Adrenal gland (tissue), 12 donors: ENCODE results near the gene ADAMTS7. TPM values are rescaled to one million over a fixed set of nuclear protein-coding genes. Genes with fewer than 3 reads are reported as not detected.
"Not testable (repeated sequence)": the region's sequence is repeated elsewhere in the genome, so short reads cannot be mapped to it uniquely, and the experiment has no call there.

Experiments
- DNase-seq, 7 donors: peaks; one replicate each; pipeline ENCODE4 v3.0.0-alpha.2; 2019 to 2020
- H3K27ac ChIP-seq, 5 donors: fragments of 200-600 bp; sonication (generic) in 4 of 5; 1 replicate in 3 of 5; 2 replicates in 2 of 5; pipeline versions ENCODE4 v1.5.1 to v1.8.0; 2016 to 2020; ENCODE audit warnings: mild to moderate bottlenecking in 1 of 5
- H3K27me3 ChIP-seq: fragments of 200-600 bp; 2 replicates; pipeline ENCODE4 v1.8.0; 2021
- H3K36me3 ChIP-seq, 2 donors: fragments of 200-600 bp; replicated peaks in 1 of 2; 1 replicate in 1 of 2; 2 replicates in 1 of 2; pipeline versions ENCODE4 v1.5.1 to v1.8.0; 2018 to 2022
- H3K4me1 ChIP-seq, 2 donors: fragments of 200-600 bp; replicated peaks in 1 of 2; 1 replicate in 1 of 2; 2 replicates in 1 of 2; pipeline versions ENCODE4 v1.5.1 to v1.8.0; 2018 to 2021
- H3K4me3 ChIP-seq, 4 donors: fragments of 200-600 bp; sonication (generic) in 3 of 4; one replicate each; pipeline ENCODE4 v1.5.1; 2016 to 2018
- H3K9me3 ChIP-seq, 3 donors: fragments of 200-600 bp; sonication (generic) in 1 of 3; replicated peaks in 1 of 3; 1 replicate in 2 of 3; 2 replicates in 1 of 3; pipeline versions ENCODE4 v1.5.1 to v1.8.0; 2016 to 2021
- CTCF ChIP-seq, 6 experiments: fragments of 450-650 bp in 4 of 6; fragments of 200-600 bp in 2 of 6; sonication (generic) in 1 of 6; IDR thresholded peaks; 1 replicate in 5 of 6; 2 replicates in 1 of 6; pipeline versions ENCODE4 v1.5.1 to v1.8.0; 2016 to 2021; ENCODE audit warnings: antibody characterized with exemption in 6 of 6, mild to moderate bottlenecking in 2 of 6, moderate library complexity in 1 of 6
- POLR2A ChIP-seq, 2 donors: fragments of 450-650 bp; IDR thresholded peaks; one replicate each; pipeline ENCODE4 v1.6.1; 2017; ENCODE audit warnings: antibody characterized with exemption in 2 of 2, mild to moderate bottlenecking in 2 of 2, moderate library complexity in 1 of 2
- WGBS, 4 donors: extraction: QIAGEN DNeasy Blood & Tissue Kit in 2 of 4; methylation state at CpG; one replicate each; pipeline versions ENCODE4 v1.1.5 to v1.1.7; 2013 to 2017; 5-methylcytosine and 5-hydroxymethylcytosine counted together
- intact Hi-C, 2 donors: fragments of 100-400 bp; cut with DNase I; formaldehyde crosslinking; loops; one replicate each; pipeline versions ENCODE4 v1.14.1 to v1.15.0; 2022 to 2023
- polyA plus RNA-seq, 3 donors: library from polyadenylated mRNA; stranded (reverse); fragments of 200-250 nt in 2 of 3; fragments of 350-450 nt in 1 of 3; fragmentation: Illumina TruSeq in 1 of 3; extraction: RNeasy Lipid Tissue Mini Kit (QIAGEN cat#74804) in 1 of 3; gene quantifications; one replicate each; pipeline ENCODE4 v1.2.3, GENCODE V29; 2013 to 2014
- total RNA-seq, 9 donors: library from RNA; depleted of rRNA in 4 of 9; stranded (reverse); fragments of >200 nt in 4 of 9; fragments of 120-200 nt in 1 of 9; fragmentation: NEBNext Ultra II Directional in 1 of 9; extraction: Animal tissue kit (Norgen Biotek cat#: 25700) in 1 of 9; gene quantifications; one replicate each; pipeline versions ENCODE4 v1.1.0 to v1.2.4, GENCODE V29; 2013 to 2023
- donor health status: healthy with polysubstance abuse.
- donor health status: Bipolar disorder and iron deficiency.
- donor health status: DM: yes; HTN: yes; CAD: no.
- donor health status: DM: no; HTN: no; CAD: no.
- donor health status: DM: no; HTN: no; CAD: no.
- donor health status: DM: yes; HTN: yes; CAD: no.

ADAMTS7 gene
- total and polyA plus RNA-seq, 12 donors: 0.70 to 27.7 (median 10.0) TPM

GRCh38 chr15:78757636-78757905 lies 53.7 kb downstream of the ADAMTS7 start:
- 92 to 97% (median 97%) methylated on average over 10 of the region's 10 CpGs for WGBS, 4 donors
- Histone ChIP-seq H3K4me1 (peaks cover 23 to 30% of the 10 kb centered on the region in 2 donors), H3K4me3 (no peak overlapping the region), H3K9me3 (no peaks in the 10 kb centered on the region), H3K27ac (peak overlapping the region in 2 of 5 donors; percentile 82 to 84), H3K36me3 (no peaks in the 10 kb centered on the region), H3K27me3 (no peaks in the 10 kb centered on the region)
- intact Hi-C loops: no loop called here
- TF ChIP-seq CTCF (IDR thresholded peaks at IDR 0.05) (no peak), POLR2A (IDR thresholded peaks at IDR 0.05) (no peak)
- DNase-seq: no peak

GRCh38 chr15:78756781-78757635 lies 54.3 kb downstream of the ADAMTS7 start:
- intact Hi-C loops, H3K27me3 ChIP-seq, H3K9me3 ChIP-seq, H3K4me3 ChIP-seq, H3K36me3 ChIP-seq: not testable (repeated sequence)
- 25 to 66% (median 33%) methylated on average over 4 to 23 of the region's 25 CpGs for WGBS, 4 donors
- Histone ChIP-seq H3K27ac (peak overlapping the region in 4 of 5 donors; percentile 57 to 84 (median 78)), H3K4me1 (peaks cover 23 to 30% of the 10 kb centered on the region in 2 donors)
- DNase-seq: peak; percentile 61 to 91 (median 77)

GRCh38 chr15:78755900-78756591 lies 55.2 kb downstream of the ADAMTS7 start:
- peak; percentile 73 to 95 (median 91) for DNase-seq
- H3K4me3 ChIP-seq, H3K9me3 ChIP-seq, H3K36me3 ChIP-seq, intact Hi-C loops, H3K27me3 ChIP-seq: not testable (repeated sequence)
- Histone ChIP-seq H3K27ac (peak overlapping the region; percentile 46 to 84 (median 83)), H3K4me1 (peaks cover 23 to 28% of the 10 kb centered on the region in 2 donors)
- peak; percentile 19 to 52 (median 30) for TF ChIP-seq CTCF (IDR thresholded peaks at IDR 0.05)
- TF ChIP-seq POLR2A (IDR thresholded peaks at IDR 0.05): peak in 1 of 2 donors; percentile 66
- 33 to 45% (median 39%) methylated on average over 6 to 13 of the region's 13 CpGs for WGBS, 4 donors

- H3K9me3 ChIP-seq, intact Hi-C loops: not testable (repeated sequence)
Observed at GRCh38 chr15:78754637-78755280, 56.5 kb downstream of the ADAMTS7 start.

GRCh38 chr15:78753751-78754535 lies 57.3 kb downstream of the ADAMTS7 start:
- 87 to 91% (median 88%) methylated on average over 4 to 10 of the region's 10 CpGs for WGBS, 4 donors
- DNase-seq: peak in 3 of 7 donors; percentile 12 to 15 (median 12)
- H3K4me1 ChIP-seq: peaks cover 14 to 22% of the 10 kb centered on the region in 2 donors
- H3K9me3 ChIP-seq, H3K27ac ChIP-seq, H3K36me3 ChIP-seq, intact Hi-C loops, H3K4me3 ChIP-seq, H3K27me3 ChIP-seq: not testable (repeated sequence)

More at GRCh38 chr15:78754637-78755280, 56.5 kb downstream of the ADAMTS7 start:
- Histone ChIP-seq H3K4me1 (peaks cover 20 to 28% of the 10 kb centered on the region in 2 donors), H3K27ac (peak overlapping the region in 1 of 5 donors; percentile 49)
- 85 to 89% (median 86%) methylated on average over 7 to 14 of the region's 14 CpGs for WGBS, 4 donors
- not testable (repeated sequence) for H3K27me3 ChIP-seq, H3K4me3 ChIP-seq, H3K36me3 ChIP-seq
- peak in 3 of 7 donors; percentile 14 to 21 (median 20) for DNase-seq

- H3K9me3 ChIP-seq, H3K27ac ChIP-seq, intact Hi-C loops, H3K27me3 ChIP-seq, H3K4me3 ChIP-seq, H3K36me3 ChIP-seq: not testable (repeated sequence)
- WGBS, 4 donors: 75 to 96% (median 83%) methylated on average over 4 to 7 of the region's 7 CpGs
- DNase-seq: peak in 1 of 7 donors; percentile 9
- peaks cover 14 to 22% of the 10 kb centered on the region in 2 donors for H3K4me1 ChIP-seq
Observed at GRCh38 chr15:78753359-78753659, 58.0 kb downstream of the ADAMTS7 start.
